Measurements from ENCODE around the gene PRR29.

DNA sequence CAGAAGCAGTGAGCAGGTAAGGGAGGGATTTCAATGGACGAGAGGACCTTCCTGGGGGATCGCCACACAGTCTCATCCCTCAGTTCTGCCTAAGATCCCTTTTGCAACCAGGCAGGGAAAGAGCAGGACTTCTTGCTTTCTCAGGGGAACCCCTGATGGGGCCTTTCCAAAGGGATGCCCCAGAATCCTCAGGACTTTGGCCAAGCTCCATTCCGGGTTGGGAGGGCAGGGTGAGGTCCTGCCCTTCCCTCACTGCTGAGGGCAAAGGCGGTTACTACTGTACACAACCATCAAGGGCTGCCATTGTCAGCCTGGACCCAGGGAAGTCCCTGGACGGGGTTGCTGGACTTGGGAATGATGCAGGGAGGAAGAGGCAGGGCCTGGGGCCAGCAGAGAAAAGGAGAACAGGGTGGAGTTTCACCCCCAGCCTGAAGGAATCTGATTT is 9.7 kb downstream of the PRR29 start:
- TF ChIP-seq, protein P1, sequence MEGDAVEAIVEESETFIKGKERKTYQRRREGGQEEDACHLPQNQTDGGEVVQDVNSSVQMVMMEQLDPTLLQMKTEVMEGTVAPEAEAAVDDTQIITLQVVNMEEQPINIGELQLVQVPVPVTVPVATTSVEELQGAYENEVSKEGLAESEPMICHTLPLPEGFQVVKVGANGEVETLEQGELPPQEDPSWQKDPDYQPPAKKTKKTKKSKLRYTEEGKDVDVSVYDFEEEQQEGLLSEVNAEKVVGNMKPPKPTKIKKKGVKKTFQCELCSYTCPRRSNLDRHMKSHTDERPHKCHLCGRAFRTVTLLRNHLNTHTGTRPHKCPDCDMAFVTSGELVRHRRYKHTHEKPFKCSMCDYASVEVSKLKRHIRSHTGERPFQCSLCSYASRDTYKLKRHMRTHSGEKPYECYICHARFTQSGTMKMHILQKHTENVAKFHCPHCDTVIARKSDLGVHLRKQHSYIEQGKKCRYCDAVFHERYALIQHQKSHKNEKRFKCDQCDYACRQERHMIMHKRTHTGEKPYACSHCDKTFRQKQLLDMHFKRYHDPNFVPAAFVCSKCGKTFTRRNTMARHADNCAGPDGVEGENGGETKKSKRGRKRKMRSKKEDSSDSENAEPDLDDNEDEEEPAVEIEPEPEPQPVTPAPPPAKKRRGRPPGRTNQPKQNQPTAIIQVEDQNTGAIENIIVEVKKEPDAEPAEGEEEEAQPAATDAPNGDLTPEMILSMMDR (IDR thresholded peaks at IDR 0.05; ENCODE audit: insufficient read depth, low read length): no peak
- TF ChIP-seq GABPA (IDR thresholded peaks at IDR 0.05; ENCODE audit: low read depth): no peak
- TF ChIP-seq, protein P2, sequence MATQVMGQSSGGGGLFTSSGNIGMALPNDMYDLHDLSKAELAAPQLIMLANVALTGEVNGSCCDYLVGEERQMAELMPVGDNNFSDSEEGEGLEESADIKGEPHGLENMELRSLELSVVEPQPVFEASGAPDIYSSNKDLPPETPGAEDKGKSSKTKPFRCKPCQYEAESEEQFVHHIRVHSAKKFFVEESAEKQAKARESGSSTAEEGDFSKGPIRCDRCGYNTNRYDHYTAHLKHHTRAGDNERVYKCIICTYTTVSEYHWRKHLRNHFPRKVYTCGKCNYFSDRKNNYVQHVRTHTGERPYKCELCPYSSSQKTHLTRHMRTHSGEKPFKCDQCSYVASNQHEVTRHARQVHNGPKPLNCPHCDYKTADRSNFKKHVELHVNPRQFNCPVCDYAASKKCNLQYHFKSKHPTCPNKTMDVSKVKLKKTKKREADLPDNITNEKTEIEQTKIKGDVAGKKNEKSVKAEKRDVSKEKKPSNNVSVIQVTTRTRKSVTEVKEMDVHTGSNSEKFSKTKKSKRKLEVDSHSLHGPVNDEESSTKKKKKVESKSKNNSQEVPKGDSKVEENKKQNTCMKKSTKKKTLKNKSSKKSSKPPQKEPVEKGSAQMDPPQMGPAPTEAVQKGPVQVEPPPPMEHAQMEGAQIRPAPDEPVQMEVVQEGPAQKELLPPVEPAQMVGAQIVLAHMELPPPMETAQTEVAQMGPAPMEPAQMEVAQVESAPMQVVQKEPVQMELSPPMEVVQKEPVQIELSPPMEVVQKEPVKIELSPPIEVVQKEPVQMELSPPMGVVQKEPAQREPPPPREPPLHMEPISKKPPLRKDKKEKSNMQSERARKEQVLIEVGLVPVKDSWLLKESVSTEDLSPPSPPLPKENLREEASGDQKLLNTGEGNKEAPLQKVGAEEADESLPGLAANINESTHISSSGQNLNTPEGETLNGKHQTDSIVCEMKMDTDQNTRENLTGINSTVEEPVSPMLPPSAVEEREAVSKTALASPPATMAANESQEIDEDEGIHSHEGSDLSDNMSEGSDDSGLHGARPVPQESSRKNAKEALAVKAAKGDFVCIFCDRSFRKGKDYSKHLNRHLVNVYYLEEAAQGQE (IDR thresholded peaks at IDR 0.05; ENCODE audit: insufficient replicate concordance, low read depth): no peak
- no peak for TF ChIP-seq POLR2AphosphoS5 (IDR thresholded peaks at IDR 0.05; ENCODE audit: low read depth)

Measured in HL-60 (cell line).